GM21529 (cell line): Measurements from ENCODE around the gene ADARB2.

Experiments
- ATAC-seq: cut with Tn5 transposase; IDR thresholded peaks from one replicate; pipeline ENCODE4 v1.9.1; 2021; ENCODE audit not compliant: unreplicated experiment

Gene ADARB2

GRCh38 chr10:1301143-1301542 is 436.2 kb downstream of the ADARB2 start:
- no peak for ATAC-seq

GRCh38 chr10:1300218-1300617 is 437.1 kb downstream of the ADARB2 start:
- ATAC-seq = no peak

GRCh38 chr10:1299041-1299726 is 438.1 kb downstream of the ADARB2 start:
- ATAC-seq = no peak

- ATAC-seq = no peak
Observed at GRCh38 chr10:1297566-1298301, 439.6 kb downstream of the ADARB2 start.

GRCh38 chr10:1295756-1296480 is 441.4 kb downstream of the ADARB2 start:
- ATAC-seq = no peak

- ATAC-seq = no peak
Observed at GRCh38 chr10:1294748-1295147, 442.6 kb downstream of the ADARB2 start.

GRCh38 chr10:1293636-1294435 is 443.5 kb downstream of the ADARB2 start:
- ATAC-seq = no peak

GRCh38 chr10:1293157-1293556 is 444.2 kb downstream of the ADARB2 start:
- ATAC-seq = no peak

- ATAC-seq = no peak
Observed at GRCh38 chr10:1292611-1293031, 444.7 kb downstream of the ADARB2 start.

- ATAC-seq = no peak
Observed at GRCh38 chr10:1291178-1292090, 445.9 kb downstream of the ADARB2 start.

- ATAC-seq = no peak
Observed at GRCh38 chr10:1290071-1290471, 447.3 kb downstream of the ADARB2 start.

- no peak for ATAC-seq
Observed at GRCh38 chr10:1289591-1289990, 447.7 kb downstream of the ADARB2 start.

- no peak for ATAC-seq
Observed at GRCh38 chr10:1287971-1288401, 449.3 kb downstream of the ADARB2 start.

GRCh38 chr10:1287487-1287886 is 449.8 kb downstream of the ADARB2 start:
- ATAC-seq = no peak

GRCh38 chr10:1284076-1284475 is 453.2 kb downstream of the ADARB2 start:
- ATAC-seq = no peak

- ATAC-seq = no peak
Observed at GRCh38 chr10:1281405-1281782, 455.9 kb downstream of the ADARB2 start.

GRCh38 chr10:1280466-1281404 is 456.6 kb downstream of the ADARB2 start:
- no peak for ATAC-seq

- no peak for ATAC-seq
Observed at GRCh38 chr10:1278306-1278705, 459.0 kb downstream of the ADARB2 start.
